Measurements from ENCODE around the gene C19orf12.
"Not testable (repeated sequence)": the region's sequence is repeated elsewhere in the genome, so short reads cannot be mapped to it uniquely, and the experiment has no call there.

The C19orf12 gene

GRCh38 chr19:29727906-29728305, 12.8 kb upstream of the C19orf12 start:
- DNase-seq (ENCODE audit: low read depth), result no peak

GRCh38 chr19:29724746-29725145, 9.7 kb upstream of the C19orf12 start:
- no peak for DNase-seq (ENCODE audit: low read depth)

GRCh38 chr19:29724102-29724641, 9.1 kb upstream of the C19orf12 start:
- no peak for DNase-seq (ENCODE audit: low read depth)

- DNase-seq (ENCODE audit: low read depth), result no peak
Measured at GRCh38 chr19:29717051-29717450, 2.0 kb upstream of the C19orf12 start.

- no peak for DNase-seq (ENCODE audit: low read depth)
Measured at GRCh38 chr19:29715701-29716581, 880 bp upstream of the C19orf12 start.

- DNase-seq (ENCODE audit: low read depth), result no peak
Measured at GRCh38 chr19:29714371-29714952, 599 bp downstream of the C19orf12 start.

GRCh38 chr19:29712744-29713516, 2.1 kb downstream of the C19orf12 start:
- no peak for DNase-seq (ENCODE audit: low read depth)

- no peak for DNase-seq (ENCODE audit: low read depth)
Measured at GRCh38 chr19:29711584-29712132, 3.4 kb downstream of the C19orf12 start.

- DNase-seq (ENCODE audit: low read depth), result not testable (repeated sequence)
Measured at GRCh38 chr19:29709440-29709798, 5.6 kb downstream of the C19orf12 start.

- no peak for DNase-seq (ENCODE audit: low read depth)
Measured at GRCh38 chr19:29708554-29709439, 6.3 kb downstream of the C19orf12 start.

GRCh38 chr19:29706635-29707034, 8.4 kb downstream of the C19orf12 start:
- DNase-seq (ENCODE audit: low read depth), result no peak

GRCh38 chr19:29705706-29706105, 9.4 kb downstream of the C19orf12 start:
- DNase-seq (ENCODE audit: low read depth), result no peak

- DNase-seq (ENCODE audit: low read depth), result no peak
Measured at GRCh38 chr19:29704562-29705558, 10.2 kb downstream of the C19orf12 start.

- no peak for DNase-seq (ENCODE audit: low read depth)
Measured at GRCh38 chr19:29702963-29703320, 12.1 kb downstream of the C19orf12 start.

- DNase-seq (ENCODE audit: low read depth), result no peak
Measured at GRCh38 chr19:29702161-29702962, 12.7 kb downstream of the C19orf12 start.

GRCh38 chr19:29700498-29700897, 14.6 kb downstream of the C19orf12 start:
- no peak for DNase-seq (ENCODE audit: low read depth)

- DNase-seq (ENCODE audit: low read depth), result no peak
Measured at GRCh38 chr19:29699861-29700260, 15.2 kb downstream of the C19orf12 start.

GRCh38 chr19:29697523-29698261, 17.4 kb downstream of the C19orf12 start:
- no peak for DNase-seq (ENCODE audit: low read depth)

GRCh38 chr19:29696565-29696846, 18.6 kb downstream of the C19orf12 start:
- no peak for DNase-seq (ENCODE audit: low read depth)
